NCI-H128 (cell line): ENCODE data around the gene TRIM2.

Experiments
- DNase-seq: peaks from one replicate; lab custom pipeline; 2025; ENCODE audit not compliant: unreplicated experiment; lab: John Stamatoyannopoulos, UW

The TRIM2 gene

DNA sequence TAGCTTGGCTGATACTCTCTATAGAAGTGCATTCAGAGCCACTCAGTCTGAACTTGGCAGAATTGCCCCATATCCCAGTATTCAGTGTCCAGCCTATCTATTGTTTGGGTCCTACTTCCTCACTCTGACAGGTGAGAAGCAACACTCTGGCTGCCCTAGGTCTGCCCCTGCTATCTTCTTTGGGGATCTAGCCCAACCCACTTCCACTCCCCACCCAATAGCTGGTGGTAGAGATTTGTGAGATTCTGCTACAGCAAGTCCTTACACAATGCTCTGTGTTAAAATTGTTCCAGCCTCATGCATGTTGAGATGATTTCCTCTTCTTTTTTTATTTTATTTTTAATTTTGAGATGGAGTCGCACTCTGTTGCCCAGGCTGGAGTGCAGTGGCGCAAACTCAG is 67.6 kb downstream of the TRIM2 start:
- DNase-seq: no peak

DNA sequence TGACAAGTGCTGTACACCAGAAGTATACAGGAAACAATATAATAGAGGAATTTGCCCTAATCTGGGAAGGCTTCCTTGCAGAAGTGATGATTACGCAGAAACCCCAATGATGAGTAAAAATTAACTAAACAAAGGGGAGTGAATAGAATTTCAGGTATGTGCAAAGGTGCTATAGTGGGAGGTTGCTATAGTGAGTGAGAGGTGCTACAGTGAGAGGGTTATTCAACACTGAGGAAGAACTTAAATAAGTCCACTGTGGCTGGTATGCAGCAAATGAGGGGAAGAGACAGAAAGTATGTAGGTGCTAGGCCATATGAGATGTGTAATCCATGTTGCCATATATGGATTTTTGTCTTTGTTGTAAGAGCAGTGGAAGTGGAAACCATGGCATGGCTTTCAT is 69.5 kb downstream of the TRIM2 start:
- no peak for DNase-seq

DNA sequence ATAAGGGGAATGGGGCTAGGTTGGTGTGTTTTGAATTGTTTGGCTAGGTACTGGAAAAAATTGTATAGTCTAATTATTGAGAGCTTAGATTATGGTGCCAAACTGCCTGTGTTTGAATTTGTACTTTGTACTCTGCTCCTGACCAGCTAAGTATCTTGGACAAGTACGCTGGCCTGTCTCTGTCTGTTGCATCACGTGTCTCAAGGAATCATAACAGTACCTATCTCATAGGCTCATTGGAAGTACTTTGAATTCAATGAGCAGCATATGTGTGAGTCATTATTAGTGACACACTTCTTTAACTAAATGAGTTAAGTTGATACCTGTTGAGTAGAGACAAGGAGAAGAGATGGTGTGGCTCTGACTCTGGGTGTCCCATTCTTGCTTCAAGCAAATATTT is 70.7 kb downstream of the TRIM2 start:
- no peak for DNase-seq

DNA sequence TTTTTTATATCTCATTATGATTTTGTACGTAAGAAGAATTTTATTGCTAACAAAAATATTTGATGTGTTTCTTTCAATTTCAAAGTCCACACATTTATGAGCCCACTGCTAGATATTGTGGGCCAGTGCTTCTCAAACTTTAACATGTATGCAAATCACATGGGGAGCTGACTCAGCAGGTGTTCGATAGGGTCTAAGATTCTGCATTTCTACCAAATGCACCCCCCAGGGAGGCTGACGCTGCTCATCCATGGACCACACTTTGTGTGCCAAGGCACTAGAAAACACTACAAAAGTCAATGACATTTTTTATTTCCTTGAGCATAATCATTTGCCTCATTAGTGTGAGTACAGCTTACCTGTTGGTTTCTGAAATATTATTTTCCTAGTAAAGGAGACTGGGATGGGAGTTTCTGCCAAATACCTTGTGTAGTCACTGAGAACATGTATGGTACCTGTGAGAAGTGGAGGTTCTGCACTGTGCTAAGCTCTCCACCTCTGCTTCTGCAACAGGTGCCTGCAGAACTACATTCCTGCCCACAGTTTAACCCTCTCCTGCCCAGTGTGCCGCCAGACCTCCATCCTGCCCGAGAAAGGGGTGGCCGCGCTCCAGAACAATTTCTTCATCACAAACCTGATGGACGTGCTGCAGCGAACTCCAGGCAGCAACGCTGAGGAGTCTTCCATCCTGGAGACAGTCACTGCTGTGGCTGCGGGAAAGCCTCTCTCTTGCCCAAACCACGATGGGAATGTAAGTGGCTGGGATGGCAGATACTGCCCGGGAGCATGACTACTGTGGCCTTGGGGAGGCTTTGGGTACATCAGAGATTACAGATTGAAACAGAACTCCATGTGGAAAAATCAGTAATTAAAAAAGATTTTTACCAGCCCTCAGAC is 71.4 kb downstream of the TRIM2 start:
- DNase-seq: no peak

DNA sequence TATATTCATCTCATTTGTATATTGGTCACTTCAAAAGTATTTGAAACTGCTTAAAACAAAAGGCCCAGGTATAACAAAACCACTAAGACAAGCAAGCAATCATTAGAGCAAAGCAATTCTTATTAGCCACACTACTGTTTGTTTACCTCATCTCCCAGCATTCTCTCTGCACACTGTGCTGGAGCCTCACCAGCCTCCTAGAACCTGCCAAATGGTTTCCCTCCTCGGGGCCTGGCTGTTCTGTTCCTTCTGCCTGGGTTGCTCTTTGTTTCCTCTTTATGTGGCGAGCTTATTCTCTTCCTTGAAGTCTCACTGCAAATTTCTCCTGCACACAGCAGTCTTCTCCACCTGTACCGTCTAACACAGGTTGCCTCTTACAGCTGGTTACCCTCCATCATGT is 72.7 kb downstream of the TRIM2 start:
- no peak for DNase-seq

DNA sequence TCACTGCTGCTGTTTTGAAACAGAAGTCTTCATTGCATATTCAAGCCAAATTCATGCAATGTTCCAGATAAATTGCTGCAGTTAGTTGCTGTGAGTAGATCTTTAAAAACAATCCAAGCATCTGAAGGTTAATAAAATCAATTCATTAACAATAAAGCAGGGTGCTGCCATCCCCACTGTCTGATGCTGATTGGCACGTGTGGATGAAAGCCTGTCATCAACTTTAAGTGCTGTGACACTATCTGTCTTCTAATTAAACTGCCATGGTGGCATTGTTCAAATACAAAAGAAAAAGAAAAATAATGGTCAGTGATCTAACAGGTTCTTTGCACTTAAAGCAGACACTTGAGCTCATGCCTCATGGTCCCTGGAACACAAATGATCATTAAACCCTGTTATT is 77.2 kb downstream of the TRIM2 start:
- no peak for DNase-seq

DNA sequence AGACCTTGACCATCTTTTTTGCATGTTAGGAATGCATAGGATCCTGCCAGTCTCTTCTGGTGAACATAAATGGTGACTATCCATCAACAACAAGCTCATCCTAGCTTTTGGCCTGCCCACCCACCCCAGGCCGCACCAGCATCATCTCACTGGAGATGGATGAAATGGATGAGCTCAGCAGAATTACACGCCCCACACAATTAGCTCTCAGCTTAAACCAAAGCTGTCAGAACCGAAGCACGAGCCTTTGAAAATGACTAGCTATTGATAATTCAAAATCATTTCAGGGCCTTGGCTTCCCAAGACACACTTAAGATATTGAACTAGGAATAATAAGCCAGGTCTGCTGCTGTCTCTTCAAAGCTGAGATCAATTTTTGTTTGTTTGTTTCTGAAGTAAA is 77.8 kb downstream of the TRIM2 start:
- no peak for DNase-seq

DNA sequence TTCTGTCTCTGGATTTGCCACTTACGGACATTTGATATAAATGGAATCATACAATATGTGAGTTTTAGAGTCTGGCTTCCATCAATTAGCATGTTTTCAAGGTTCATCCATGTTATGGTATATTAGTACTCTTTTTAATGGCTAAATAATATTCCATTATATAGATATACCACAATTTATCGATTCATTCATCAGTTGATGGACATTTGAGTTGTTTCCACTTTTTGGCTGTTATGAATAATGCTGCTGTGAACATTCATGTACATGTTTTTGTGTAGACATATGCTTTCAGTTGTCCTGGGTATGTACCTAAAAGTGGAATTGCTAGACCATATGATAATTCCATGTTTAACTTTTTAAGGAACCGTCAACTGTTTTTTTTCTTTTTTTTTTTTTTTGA is 79.0 kb downstream of the TRIM2 start:
- DNase-seq: no peak

DNA sequence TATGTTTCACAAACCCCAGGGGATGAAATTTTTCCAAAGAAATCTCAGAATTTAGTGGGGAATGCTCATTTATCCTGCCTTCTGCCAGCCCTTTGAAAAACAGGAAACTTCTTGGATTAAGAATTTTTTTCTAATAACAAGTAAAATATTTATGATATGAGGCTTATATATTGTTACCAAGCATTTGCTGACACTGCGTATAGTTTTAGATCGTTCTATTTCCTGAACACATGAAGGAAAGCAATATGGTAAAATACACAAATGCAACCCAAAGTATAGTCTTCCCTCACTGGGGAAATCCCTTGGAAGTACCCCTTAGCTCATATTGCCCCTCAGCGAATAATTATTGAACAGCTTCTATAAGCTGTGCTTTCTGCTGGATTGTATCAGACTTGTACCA is 85.9 kb downstream of the TRIM2 start:
- DNase-seq: no peak

DNA sequence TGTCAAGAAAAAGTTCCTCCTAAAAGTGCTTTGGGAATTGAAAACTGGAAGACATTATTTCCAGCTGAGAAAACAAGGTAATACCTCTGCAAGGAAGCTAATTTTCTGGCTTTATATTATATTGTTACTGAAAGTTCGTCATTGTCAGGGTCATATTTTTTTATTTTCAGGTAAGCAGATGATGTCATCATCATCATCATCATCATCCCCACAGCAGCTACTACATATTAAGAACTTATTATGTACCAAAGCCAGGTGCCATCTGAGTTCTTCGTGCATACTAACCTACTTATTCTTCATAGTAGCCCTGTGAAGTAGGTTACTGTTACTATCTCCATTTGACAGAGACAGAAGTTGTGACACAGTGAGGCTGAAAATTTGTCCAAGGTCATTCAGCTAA is 87.3 kb downstream of the TRIM2 start:
- no peak for DNase-seq

DNA sequence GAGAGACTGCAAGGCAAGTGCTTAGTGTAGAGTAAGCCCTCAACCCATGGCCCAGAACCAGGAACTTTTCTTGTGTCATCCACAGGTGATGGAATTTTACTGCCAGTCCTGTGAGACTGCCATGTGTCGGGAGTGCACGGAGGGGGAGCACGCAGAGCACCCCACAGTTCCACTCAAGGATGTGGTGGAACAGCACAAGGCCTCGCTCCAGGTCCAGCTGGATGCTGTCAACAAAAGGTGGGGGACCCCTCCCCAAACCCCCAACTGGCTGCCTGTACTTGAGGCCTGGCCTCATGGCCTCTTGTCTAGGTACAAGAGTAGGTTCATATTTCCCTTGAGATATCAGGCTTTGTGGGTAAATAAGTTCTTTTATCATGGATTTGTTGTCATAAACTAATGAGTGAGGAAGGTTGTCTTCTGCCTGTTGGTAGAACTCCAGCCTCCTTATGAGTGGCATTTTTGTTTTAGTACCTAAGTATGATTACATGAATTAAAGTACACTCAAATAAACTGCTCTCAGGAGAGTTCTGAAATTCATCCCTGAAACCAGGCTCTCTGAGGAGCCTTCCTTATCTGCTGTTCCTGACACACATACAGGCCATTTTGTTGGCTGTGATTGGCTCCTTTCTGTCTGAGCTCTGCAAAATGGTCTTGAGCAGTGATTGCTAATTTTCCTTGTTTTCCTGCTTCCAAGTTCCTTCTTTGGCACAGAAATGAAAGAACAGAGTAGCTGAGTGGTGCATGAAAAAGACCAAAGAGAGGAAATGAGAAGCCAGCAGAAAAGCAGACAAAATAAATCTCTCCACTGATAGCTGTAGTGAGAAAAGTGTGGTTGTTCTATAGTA is 88.9 kb downstream of the TRIM2 start:
- DNase-seq: no peak

DNA sequence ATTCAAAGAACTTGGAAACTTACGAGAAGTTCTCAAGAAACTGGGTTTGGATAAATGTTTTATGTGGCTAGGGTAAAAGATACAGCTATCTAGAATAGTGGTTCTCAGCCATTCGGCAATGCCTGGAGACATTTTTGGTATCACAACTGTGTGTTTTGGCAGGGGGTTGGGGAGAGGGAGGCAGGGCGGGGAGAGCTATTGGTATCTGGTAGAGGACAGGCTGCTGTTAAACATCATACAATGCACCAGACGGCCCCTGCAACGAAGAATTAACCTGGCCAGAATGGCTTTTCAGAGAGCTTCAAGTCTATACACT is 89.5 kb downstream of the TRIM2 start:
- no peak for DNase-seq

DNA sequence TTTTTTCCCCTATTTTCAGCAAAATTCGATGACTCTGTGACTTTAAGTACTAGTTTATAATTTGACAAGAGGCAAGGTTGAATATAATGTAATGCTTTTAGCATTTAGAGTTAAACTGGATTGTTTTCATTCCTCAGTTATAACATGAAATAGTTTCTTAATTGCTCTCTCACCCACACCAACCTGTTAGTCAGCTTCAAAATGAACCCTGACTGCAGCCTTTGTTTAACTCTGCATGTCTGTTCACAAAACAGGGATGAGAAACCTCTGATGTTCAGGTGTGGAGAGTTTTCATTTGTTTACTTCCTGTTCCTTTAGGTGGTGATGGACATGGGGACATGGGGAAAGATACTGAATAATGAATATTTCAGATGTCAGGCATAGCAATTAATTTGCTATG is 90.4 kb downstream of the TRIM2 start:
- no peak for DNase-seq

DNA sequence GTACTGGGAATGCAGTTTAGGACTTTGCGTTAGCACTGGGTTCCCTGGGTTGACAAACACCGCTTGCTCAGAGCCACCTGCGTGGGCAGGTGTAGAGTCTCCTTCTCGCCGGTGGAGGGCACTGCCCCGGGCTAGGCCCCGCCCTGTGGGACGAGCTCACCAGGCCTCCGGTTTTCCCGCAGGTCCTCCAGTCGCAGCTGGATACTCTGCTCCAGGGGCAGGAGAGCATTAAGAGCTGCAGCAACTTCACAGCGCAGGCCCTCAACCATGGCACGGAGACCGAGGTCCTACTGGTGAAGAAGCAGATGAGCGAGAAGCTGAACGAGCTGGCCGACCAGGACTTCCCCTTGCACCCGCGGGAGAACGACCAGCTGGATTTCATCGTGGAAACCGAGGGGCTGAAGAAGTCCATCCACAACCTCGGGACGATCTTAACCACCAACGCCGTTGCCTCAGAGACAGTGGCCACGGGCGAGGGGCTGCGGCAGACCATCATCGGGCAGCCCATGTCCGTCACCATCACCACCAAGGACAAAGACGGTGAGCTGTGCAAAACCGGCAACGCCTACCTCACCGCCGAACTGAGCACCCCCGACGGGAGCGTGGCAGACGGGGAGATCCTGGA is 91.0 kb downstream of the TRIM2 start:
- no peak for DNase-seq

DNA sequence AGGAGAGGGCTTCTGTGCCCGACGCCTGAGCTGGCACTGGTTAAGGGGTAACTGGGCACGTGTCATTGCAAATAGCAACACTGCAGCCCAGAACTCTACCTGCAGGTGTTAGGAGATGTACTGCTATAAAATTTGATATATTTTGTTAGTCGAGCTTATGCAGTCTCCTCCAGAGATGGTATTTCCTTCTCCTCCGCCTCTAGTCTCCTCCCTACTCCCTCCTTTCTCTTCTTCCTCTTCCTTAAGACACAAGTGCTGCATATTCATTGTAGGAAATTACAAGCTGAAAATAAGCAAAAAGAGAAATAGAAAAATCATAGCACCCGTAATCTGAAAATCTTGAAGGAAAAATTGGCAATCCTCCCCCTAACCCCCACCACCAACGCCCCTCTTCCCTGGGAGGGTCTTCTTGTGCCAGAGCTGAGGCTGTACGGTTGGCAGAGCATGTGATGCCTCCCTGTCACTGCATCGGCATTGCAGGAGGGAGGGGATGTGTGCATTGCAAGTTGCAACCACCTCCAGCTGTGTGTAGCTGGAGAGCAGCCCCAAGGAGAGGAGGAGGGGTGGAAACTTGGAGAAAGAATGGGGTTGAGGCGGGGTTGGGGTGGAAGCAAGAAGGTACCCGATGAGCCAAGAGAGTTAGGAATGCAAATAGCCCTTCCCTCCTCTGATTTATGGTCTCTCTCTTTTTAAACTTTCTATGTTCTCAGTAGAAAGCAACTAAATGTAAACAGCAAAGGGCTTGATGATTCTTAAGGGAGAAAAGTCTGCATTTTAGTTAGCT is 92.0 kb downstream of the TRIM2 start:
- DNase-seq: no peak

DNA sequence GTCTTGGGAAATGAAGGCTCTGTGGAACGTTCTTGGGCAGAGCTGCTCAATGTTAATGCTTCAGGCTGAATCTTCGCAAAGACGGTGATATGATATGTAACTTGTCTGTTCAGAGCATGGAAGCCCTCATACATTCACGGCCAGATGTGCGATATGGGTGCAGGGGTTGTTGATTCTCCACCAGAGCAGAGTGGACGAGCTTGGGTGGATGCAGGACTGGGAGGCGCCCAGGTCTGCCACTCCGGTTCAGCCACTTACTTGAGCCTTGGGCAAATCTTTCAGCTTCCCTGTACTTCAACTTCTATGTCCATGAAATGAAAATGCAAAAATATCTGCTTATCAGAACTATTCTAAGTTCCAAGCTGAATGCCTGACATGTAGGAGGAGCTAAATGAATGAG is 92.9 kb downstream of the TRIM2 start:
- no peak for DNase-seq

DNA sequence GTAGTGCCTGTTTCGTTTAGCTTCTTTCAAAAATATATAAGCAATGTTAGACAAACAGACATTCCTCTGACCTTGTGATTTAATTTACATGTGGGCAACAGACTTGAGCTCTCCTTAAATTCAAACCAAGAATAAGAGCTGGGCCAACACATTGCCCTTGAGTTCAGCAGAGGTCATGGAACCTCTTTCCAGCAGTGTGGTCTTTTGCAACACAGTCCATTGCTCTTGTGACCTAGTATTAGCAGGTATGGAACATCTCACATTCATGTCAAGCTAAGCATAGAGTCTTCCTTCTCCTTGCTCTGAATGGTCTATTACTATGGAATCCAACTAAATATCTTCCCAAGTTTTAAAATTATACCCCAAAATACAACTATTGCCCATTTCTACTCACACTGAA is 106.5 kb downstream of the TRIM2 start:
- no peak for DNase-seq

DNA sequence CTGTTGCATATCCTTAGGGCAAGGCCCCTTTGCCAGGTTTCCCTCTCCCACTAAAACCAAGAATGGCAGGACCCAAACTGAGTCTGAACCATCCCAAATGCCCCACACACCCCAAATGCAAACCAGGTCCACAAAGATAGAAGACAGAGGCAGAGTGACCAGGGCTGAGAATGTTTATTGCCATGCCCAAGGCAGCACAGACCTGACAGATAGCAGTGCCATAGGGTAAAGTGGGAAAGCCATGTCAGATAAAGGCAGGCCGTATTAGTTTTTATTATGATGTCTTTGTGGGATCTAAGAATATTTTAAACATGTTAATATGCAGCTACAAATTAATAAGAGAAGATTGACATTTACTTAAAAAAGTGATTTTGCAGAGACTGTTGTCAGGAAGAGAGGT is 110.7 kb downstream of the TRIM2 start:
- DNase-seq: no peak

DNA sequence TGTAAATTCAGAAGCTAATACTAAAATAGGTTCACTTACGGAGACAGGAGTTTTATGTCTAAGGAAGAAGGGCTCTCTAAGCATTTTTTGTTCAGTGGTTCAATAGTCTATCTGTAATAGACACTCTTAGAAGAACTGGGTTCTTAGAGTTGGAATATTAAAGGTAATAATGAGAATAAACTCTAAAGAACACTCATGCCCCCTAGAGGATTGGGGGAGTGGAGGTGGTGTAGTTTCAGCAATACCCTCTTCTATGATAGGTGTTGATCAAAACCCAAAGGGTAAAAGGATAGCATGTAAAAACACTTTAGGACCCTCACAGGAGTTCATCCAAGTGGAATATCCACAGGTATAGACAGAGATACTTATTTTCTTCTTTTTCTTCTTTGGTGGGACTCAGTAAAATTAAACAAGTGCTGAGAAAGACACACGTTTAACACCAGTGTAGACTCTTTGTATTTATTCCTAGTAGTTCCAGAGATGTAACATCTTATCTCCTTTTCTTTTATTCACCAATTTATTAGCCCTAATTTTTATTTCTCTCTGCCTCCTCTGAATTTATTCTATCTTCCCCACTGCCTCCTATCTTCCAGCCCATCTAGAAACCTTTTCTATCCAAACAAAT is 114.6 kb downstream of the TRIM2 start:
- DNase-seq: peak; percentile 6

DNA sequence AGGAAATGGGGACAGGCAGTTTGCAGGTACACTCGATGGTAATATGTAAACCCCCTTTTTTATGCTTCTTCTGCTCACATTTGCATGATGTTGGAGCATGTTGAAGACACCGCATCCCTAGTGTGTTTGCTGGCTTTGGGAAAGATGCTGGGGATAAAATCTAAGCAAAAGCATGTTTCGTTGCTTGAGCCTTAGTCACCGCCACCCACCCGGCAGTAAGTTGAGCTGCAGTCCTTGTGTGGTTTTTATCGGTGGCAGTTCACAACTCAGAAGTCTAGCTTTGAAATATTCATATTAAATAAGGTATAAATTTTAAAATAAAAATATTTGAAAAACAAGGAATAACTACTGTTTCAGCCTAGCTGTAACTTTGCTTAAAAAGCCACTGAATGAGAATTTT is 118.5 kb downstream of the TRIM2 start:
- DNase-seq: no peak

DNA sequence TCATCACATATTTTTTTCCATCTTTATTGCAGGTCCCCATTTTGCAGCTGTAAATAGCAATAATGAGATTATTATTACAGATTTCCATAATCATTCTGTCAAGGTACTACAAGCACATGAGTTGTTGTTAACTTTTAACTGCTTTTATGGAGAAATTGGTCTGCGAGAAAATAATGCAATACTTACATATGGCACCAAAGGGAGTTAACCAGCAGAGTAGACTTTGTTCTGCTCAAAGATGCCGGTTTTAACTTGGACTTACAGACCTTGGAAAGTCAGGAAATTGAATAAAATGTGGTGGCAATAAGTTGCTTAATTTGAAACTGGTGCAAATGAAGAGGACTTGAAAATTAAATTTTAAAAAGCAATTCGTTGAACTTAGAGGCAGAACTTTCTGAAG is 119.8 kb downstream of the TRIM2 start:
- DNase-seq: no peak
